Measurements from ENCODE around the gene NBPF9. TPM values are rescaled to one million over a fixed set of nuclear protein-coding genes. Genes with fewer than 3 reads are reported as not detected.
"Not testable (repeated sequence)": the region's sequence is repeated elsewhere in the genome, so short reads cannot be mapped to it uniquely, and the experiment has no call there.

Gene NBPF9
- total RNA-seq, 1 donor from 2014 or later, result 22.1 TPM

- DNase-seq (ENCODE audit: low spot score), result not testable (repeated sequence)
These were observed 90.8 kb downstream of the NBPF9 start for GRCh38 chr1:149012599-149012998.

- not testable (repeated sequence) for DNase-seq (ENCODE audit: low spot score)
These were observed 93.6 kb downstream of the NBPF9 start for GRCh38 chr1:149009761-149010160.

GRCh38 chr1:149008769-149009168, 94.6 kb downstream of the NBPF9 start:
- DNase-seq (ENCODE audit: low spot score), result not testable (repeated sequence)

- DNase-seq (ENCODE audit: low spot score), result not testable (repeated sequence)
These were observed 95.0 kb downstream of the NBPF9 start for GRCh38 chr1:149008326-149008725.
